Epithelial cell of proximal tubule (primary cell): Measurements from ENCODE around the gene STARD5. TPM values are rescaled to one million over a fixed set of nuclear protein-coding genes. Genes with fewer than 3 reads are reported as not detected.
A peak's percentile ranks its signal among the peaks of the same experiment; 100 is the strongest.

Source experiments
- DNase-seq: peaks from one replicate; pipeline ENCODE4 v3.0.0-alpha.2; 2011; ENCODE audit warnings: low read depth
- H3K4me3 ChIP-seq: 2 replicates; pipeline ENCODE4 v1.5.1; 2011; ENCODE audit warnings: low read depth, mild to moderate bottlenecking, low read length
- CTCF ChIP-seq: conservative IDR thresholded peaks from 2 replicates; pipeline ENCODE4 v1.5.1; 2012; ENCODE audit warnings: low read depth, mild to moderate bottlenecking, low read length
- total RNA-seq: library from RNA; depleted of rRNA; stranded (reverse); fragments of >200 nt; gene quantifications from 2 replicates; pipeline ENCODE4 v1.2.3, GENCODE V29; 2015

Gene STARD5
- total RNA-seq, 1 donor from 2014 or later, result 0.63 TPM

GRCh38 chr15:81312790-81313543, 11.0 kb downstream of the STARD5 start:
- peak; percentile 94 for DNase-seq
- TF ChIP-seq CTCF, result no peak
- no peak overlapping the region for H3K4me3 ChIP-seq

GRCh38 chr15:81311752-81312464, 12.0 kb downstream of the STARD5 start:
- no peak overlapping the region for H3K4me3 ChIP-seq
- no peak for TF ChIP-seq CTCF
- no peak for DNase-seq

GRCh38 chr15:81310480-81310879, 13.5 kb downstream of the STARD5 start:
- no peak overlapping the region for H3K4me3 ChIP-seq
- TF ChIP-seq CTCF, result no peak
- DNase-seq, result no peak

GRCh38 chr15:81309647-81310450, 14.1 kb downstream of the STARD5 start:
- no peak for TF ChIP-seq CTCF
- no peak for DNase-seq
- no peak overlapping the region for H3K4me3 ChIP-seq

GRCh38 chr15:81308260-81308659, 15.7 kb downstream of the STARD5 start:
- H3K4me3 ChIP-seq, result no peak overlapping the region
- no peak for DNase-seq
- no peak for TF ChIP-seq CTCF

- no peak for TF ChIP-seq CTCF
- no peak for DNase-seq
- no peak overlapping the region for H3K4me3 ChIP-seq
Measured at GRCh38 chr15:81304226-81304625, 19.7 kb downstream of the STARD5 start.
